GM12874 (cell line): Measurements from ENCODE around the gene ATG101.

Experiments used
- TF ChIP-seq, protein P1 (sequence below): IDR thresholded peaks from 2 replicates; pipeline ENCODE4 v1.5.1; 2011; ENCODE audit warnings: low read depth, mild to moderate bottlenecking, control low read depth, low read length, moderate library complexity; ENCODE audit not compliant: insufficient read depth

ATG101 gene

DNA sequence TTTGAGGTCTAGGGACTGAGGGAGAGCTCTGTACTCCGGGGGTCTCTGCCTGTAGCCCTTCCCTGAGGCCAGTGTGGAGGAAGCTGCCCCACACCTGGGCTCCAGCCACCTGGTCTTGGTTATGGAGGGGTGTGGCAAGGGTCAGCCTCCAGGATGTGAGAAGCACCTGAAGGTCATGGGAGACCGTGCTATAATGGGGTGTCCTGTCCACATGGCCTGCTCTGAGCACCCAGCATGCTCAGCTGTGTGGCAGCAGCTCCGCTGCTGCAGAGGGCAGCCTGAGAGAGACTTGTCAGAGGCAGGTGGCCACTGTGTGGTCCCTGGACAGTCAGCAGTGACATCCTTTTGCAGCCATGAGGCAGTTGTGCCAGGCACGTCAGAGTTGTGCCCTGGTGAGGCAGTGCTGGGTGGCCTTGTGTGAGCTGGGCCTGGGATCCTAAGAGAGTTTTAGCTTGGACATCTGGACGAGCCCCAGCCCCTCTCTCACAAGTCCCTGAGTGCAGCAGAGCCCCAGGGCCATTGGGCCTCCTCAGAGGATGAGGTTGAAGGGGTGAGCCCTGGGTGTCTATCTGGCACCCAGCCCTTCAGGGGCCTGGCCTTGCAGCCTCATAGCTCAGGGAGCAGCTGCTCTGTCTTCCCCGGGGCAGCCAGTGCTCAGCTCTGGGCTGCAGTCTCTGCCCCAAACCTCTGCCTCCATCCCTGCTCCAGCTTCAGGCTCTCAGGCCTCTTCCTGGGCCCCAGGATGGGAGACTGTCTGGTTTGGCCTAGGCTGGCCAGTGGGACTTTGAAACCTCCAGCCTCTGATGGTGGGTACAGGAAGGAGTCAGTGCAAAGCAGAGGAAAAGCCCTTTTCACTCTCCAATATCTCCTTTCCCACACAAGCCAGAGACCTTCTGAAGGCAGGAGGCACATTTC is 7.4 kb upstream of the ATG101 start:
- TF ChIP-seq, protein P1, sequence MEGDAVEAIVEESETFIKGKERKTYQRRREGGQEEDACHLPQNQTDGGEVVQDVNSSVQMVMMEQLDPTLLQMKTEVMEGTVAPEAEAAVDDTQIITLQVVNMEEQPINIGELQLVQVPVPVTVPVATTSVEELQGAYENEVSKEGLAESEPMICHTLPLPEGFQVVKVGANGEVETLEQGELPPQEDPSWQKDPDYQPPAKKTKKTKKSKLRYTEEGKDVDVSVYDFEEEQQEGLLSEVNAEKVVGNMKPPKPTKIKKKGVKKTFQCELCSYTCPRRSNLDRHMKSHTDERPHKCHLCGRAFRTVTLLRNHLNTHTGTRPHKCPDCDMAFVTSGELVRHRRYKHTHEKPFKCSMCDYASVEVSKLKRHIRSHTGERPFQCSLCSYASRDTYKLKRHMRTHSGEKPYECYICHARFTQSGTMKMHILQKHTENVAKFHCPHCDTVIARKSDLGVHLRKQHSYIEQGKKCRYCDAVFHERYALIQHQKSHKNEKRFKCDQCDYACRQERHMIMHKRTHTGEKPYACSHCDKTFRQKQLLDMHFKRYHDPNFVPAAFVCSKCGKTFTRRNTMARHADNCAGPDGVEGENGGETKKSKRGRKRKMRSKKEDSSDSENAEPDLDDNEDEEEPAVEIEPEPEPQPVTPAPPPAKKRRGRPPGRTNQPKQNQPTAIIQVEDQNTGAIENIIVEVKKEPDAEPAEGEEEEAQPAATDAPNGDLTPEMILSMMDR, result no peak

DNA sequence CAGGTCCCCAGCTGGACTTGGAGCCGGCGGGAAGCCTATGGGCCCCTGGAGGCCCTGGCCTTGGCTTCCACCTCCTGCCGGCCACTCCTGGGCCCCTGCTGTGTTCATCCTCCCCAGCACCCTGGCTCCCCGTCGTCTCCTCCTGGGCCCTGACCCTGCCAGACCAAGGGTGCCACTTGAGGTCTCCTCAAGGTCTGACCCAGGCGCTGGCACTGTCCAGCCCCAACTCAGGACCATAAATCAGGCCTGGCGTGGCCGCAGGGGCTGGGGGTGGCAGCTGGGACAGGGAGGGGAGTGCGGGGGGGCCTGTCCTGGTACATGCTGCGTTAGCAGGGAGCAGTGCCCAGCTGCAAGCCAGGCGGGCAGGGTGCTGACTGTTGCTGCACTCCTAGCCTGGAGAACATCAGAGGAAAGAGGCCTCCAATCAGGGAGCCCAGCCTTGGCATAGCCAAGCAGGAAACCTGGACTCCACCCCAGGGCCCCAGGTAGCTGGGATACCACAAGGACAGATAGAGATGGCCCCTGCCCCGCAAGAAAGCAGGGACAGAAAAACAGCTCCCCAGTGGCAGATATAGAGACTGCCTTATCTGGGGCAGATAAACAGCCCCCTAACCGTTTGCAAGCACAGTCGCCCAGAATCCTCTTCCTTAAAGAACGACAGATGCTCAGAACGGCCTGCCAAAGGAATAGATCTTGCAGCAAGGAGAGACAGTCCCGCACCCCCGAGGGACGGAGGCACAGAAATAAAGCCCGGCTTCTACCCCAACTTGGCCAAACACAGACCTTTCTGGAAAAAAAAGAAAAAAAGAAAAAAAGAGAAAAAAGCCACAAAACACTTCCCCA is 6.5 kb upstream of the ATG101 start:
- TF ChIP-seq, protein P1, result no peak

DNA sequence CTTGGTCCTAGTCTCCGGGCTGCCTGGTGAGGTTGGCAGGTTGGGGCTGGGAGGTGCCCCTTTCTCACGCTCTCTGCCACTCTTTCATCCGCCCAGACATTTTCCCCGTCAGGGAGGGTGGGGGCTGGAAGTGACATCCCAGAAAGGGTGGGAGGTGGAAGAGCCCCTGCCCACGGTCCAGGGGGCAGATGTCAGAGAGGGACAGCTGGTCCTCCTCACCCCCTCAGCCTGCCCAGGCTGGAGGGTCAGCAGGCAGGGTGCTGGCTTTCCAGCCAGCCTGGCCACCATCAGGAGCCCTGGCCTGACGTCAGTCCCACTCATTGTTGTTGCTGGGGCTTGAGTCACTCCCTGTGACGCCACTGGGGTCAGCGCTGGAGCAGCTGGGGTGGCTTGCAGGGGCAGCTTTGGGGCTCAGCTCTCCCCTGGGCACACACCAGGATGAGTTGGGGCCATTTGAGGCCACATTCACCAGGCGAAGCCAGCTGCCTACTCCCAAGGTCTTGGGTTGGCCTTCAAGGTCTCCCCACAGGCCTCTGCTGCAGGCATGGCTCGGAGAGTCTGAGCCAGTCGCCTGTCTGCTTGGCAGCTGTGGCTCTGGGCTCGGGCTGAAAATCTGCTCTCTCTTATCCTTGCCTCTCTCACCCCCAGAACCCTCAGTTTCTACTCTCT is 5.7 kb upstream of the ATG101 start:
- TF ChIP-seq, protein P1, result no peak

DNA sequence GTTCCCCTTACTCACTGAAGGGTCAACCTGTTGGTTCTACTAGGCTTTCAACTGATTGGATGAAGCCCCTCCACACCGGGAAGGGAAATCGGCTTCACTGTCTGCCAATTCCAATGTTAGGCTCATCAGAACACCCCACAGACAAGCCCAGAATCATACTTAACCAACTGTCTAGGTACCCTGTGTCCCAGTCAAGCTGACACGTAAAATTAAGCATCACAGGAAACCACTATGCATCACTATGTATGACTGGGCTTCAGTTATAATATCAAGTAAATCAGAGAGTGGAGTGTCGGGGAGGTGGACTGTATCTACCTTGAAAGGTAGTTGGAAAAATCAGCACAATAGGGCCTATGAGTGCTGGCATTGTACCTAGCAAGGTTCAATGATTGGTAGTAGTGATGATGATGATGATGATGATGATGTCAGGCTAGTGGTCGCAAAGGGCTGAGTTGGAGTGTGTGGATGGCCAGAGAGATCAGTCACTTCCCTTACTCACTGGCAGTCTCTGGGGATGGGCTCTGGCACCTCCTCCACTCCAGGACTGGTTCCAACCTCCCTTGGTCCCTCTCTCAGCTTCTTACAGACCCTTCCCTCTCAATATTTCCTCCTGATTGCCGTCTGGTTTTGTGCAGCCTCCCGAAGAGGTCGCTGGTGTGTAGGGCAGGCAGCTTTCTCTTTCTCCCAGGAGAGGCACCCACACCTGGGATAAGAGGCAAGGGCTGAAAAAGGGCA is 3.3 kb upstream of the ATG101 start:
- TF ChIP-seq, protein P1, result no peak

DNA sequence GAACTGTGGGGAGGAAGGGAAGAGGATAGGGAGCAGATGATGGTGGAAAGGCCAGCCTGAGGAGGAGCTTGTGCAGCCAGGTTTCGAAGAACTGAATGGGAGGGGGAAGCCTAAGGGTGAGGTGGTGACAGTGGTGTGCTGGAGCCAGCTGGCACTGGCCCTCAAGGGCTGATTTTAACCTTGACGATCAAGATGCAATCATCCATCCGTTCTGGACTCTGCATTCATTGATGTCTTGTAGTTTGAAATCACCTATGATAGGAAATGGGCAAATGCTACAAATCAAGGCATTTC is 2.8 kb upstream of the ATG101 start:
- TF ChIP-seq, protein P1, result no peak

DNA sequence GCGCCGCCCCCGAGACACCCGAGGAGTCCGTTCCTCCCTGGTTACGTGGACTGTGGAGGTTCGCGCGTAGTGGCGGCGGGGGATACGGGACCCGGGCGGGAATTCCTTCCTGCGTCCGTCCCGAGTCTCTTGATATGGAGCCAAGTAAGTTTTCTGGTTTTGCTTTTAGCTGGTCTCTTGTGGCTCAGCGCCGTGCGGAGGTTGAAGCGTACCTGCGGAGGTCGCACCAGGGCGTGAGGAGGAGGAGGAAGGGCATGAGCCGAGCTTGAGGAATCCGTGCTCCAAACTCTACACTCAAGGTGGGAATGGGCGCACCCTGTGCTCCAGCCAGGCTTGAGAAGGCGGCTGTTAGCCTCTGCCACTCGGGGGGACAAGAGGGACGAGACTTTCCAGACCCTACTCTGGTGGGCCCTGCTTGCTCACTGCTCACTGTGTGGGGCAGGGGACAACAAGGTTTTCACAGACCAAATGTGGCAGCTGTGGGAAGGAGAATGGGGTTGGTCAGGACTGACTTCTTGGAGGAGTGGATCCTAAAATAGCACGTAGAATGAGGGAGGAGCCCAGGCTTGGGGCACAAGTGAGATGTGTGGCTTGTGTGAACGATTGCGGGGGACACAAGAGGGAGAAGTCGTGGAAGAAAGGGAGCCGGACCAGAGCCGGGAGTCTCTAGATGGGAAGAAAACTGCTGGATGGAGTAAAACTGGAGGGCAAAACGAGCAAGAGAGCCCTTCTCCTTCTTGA is 577 bp downstream of the ATG101 start:
- TF ChIP-seq, protein P1, result no peak
